Aorta (tissue), 5 donors: ENCODE data around the gene FARP1. TPM values are rescaled to one million over a fixed set of nuclear protein-coding genes. Genes with fewer than 3 reads are reported as not detected.

Source experiments
- ATAC-seq: fragments of 200-7000 bp; cut with Tn5 transposase; one replicate; pipeline ENCODE4 v1.9.1; 2022; ENCODE audit warnings: moderate library complexity; ENCODE audit not compliant: low FRiP score
- DNase-seq, 2 donors: peaks; one replicate each; pipeline ENCODE4 v3.0.0-alpha.2; 2020
- H3K27ac ChIP-seq, 2 donors: one replicate each; pipeline ENCODE4 v1.5.1; 2013; ENCODE audit warnings: low read length in 2 of 2, mild to moderate bottlenecking in 2 of 2, moderate library complexity in 2 of 2, control low read depth in 1 of 2, inconsistent platforms in 1 of 2, low read depth in 1 of 2
- H3K27me3 ChIP-seq, 2 donors: one replicate each; pipeline ENCODE4 v1.6.1; 2013; ENCODE audit warnings: control low read depth in 1 of 2, low read length in 1 of 2, mild to moderate bottlenecking in 1 of 2, moderate library complexity in 1 of 2; ENCODE audit not compliant: insufficient read depth in 2 of 2, control insufficient read depth in 1 of 2
- H3K36me3 ChIP-seq, 2 donors: one replicate each; pipeline ENCODE4 v1.6.1; 2013; ENCODE audit warnings: control low read depth in 1 of 2, low read length in 1 of 2, mild to moderate bottlenecking in 1 of 2; ENCODE audit not compliant: insufficient read depth in 2 of 2, control insufficient read depth in 1 of 2
- H3K4me1 ChIP-seq, 2 donors: one replicate each; pipeline ENCODE4 v1.6.1; 2013; ENCODE audit warnings: low read length in 2 of 2, control low read depth in 1 of 2, mild to moderate bottlenecking in 1 of 2, moderate library complexity in 1 of 2; ENCODE audit not compliant: insufficient read depth in 2 of 2, control insufficient read depth in 1 of 2
- H3K4me3 ChIP-seq, 2 donors: one replicate each; pipeline ENCODE4 v1.5.1; 2013; ENCODE audit warnings: low read length in 2 of 2, control low read depth in 1 of 2, mild to moderate bottlenecking in 1 of 2
- H3K9me3 ChIP-seq: one replicate; pipeline ENCODE4 v1.6.1; 2013; ENCODE audit warnings: mild to moderate bottlenecking, low read length; ENCODE audit not compliant: control insufficient read depth
- WGBS, 2 donors: extraction: QIAGEN DNeasy Blood & Tissue Kit; methylation state at CpG; one replicate each; pipeline ENCODE4 v1.1.7; 2013; 5-methylcytosine and 5-hydroxymethylcytosine counted together
- intact Hi-C, 2 donors: fragments of 100-400 bp; cut with DNase I; formaldehyde crosslinking; loops; one replicate each; pipeline versions ENCODE4 v1.14.2 to v1.15.0; 2022
- polyA plus RNA-seq, 2 donors: library from polyadenylated mRNA; stranded (reverse); fragments of 200-250 nt; gene quantifications; one replicate each; pipeline ENCODE4 v1.2.3, GENCODE V29; 2013
- total RNA-seq, 2 donors: library from RNA; stranded (reverse); fragmentation: NEBNext Ultra II Directional; extraction: Animal tissue kit (Norgen Biotek cat#: 25700); gene quantifications; one replicate each; pipeline ENCODE4 v1.2.1, GENCODE V29; 2021
- donor health status: healthy with polysubstance abuse.
- donor health status: Bipolar disorder and iron deficiency.
- donor health status: DM: no; HTN: no; CAD: no.
- donor health status: DM: no; HTN: no; CAD: no.
- donor health status: DM: yes; HTN: yes; CAD: no.

Gene FARP1
- total and polyA plus RNA-seq, 4 donors: 3.3 to 41.7 (median 23.7) TPM

GRCh38 chr13:98487016-98487415, 344.1 kb downstream of the FARP1 start:
- WGBS, 2 donors: 80 to 87% methylated on average over 5 of the region's 5 CpGs
- intact Hi-C loops: no loop called here
- Histone ChIP-seq H3K36me3 (no peaks in the 10 kb centered on the region), H3K9me3 (no peaks in the 10 kb centered on the region), H3K27me3 (no peaks in the 10 kb centered on the region), H3K4me3 (no peak overlapping the region), H3K4me1 (peaks cover 0 to 3% of the 10 kb centered on the region in 2 donors), H3K27ac (no peak overlapping the region)
- no peak for DNase-seq
- no peak for ATAC-seq

DNA sequence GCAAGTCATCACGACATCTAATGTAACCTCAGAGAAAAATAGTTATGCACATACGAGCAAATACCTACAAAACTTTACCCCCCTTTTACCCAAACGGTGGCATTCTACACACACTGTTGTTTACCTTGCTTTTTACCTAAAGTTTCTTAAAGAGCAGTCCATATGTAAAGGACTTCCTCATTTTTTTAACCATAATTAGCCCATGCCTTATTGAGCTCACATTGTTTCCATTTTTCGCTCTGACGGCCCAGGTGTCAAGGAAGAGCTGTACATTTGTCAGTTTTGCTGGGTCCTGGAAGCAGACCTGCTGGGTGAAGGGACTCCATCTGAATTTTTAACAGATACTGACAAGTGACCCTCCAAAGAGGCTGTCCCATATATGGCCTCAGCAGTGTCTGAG, 344.6 kb downstream of the FARP1 start:
- H3K36me3 ChIP-seq: no peaks in the 10 kb centered on the region
- no peaks in the 10 kb centered on the region for H3K27me3 ChIP-seq
- WGBS, 2 donors: 89 to 94% methylated on average over 5 of the region's 5 CpGs
- H3K27ac ChIP-seq: no peak overlapping the region
- no peaks in the 10 kb centered on the region for H3K9me3 ChIP-seq
- peaks cover 0 to 3% of the 10 kb centered on the region in 2 donors for H3K4me1 ChIP-seq
- intact Hi-C loops: no loop called here
- no peak for ATAC-seq
- no peak overlapping the region for H3K4me3 ChIP-seq
- DNase-seq: no peak

DNA sequence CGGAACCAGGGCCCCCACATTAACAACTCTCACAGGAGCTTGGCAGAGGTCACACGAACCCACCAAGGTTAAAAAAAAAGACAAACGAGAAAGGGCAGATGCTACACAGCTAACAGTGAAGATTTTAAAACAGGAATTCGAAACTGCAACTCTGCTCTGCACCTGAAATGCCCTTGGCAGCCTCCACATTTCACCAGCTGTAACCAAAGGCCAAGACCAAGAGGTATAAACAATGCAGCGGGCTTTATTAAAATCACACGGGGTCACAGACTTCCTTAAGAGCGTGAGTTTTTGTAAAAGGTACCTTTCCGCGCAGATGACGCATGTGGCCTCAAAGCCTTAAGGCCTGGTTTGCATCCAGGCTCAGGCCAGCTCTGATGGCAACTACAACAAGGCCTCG, 345.8 kb downstream of the FARP1 start:
- no peaks in the 10 kb centered on the region for H3K27me3 ChIP-seq
- intact Hi-C loops: no loop called here
- 87 to 89% methylated on average over 11 of the region's 11 CpGs for WGBS, 2 donors
- no peaks in the 10 kb centered on the region for H3K4me1 ChIP-seq
- no peak for ATAC-seq
- H3K9me3 ChIP-seq: no peaks in the 10 kb centered on the region
- H3K36me3 ChIP-seq: no peaks in the 10 kb centered on the region
- H3K4me3 ChIP-seq: no peak overlapping the region
- no peak for DNase-seq
- H3K27ac ChIP-seq: no peak overlapping the region

- no peaks in the 10 kb centered on the region for H3K36me3 ChIP-seq
- no peaks in the 10 kb centered on the region for H3K9me3 ChIP-seq
- intact Hi-C loops: no loop called here
- ATAC-seq (no peak), DNase-seq (no peak)
- H3K27me3 ChIP-seq: no peaks in the 10 kb centered on the region
- no peak overlapping the region for H3K27ac ChIP-seq
- no peaks in the 10 kb centered on the region for H3K4me1 ChIP-seq
- no peak overlapping the region for H3K4me3 ChIP-seq
- 94 to 95% methylated on average over 8 of the region's 8 CpGs for WGBS, 2 donors
These were observed 346.7 kb downstream of the FARP1 start for GRCh38 chr13:98489446-98490194.

DNA sequence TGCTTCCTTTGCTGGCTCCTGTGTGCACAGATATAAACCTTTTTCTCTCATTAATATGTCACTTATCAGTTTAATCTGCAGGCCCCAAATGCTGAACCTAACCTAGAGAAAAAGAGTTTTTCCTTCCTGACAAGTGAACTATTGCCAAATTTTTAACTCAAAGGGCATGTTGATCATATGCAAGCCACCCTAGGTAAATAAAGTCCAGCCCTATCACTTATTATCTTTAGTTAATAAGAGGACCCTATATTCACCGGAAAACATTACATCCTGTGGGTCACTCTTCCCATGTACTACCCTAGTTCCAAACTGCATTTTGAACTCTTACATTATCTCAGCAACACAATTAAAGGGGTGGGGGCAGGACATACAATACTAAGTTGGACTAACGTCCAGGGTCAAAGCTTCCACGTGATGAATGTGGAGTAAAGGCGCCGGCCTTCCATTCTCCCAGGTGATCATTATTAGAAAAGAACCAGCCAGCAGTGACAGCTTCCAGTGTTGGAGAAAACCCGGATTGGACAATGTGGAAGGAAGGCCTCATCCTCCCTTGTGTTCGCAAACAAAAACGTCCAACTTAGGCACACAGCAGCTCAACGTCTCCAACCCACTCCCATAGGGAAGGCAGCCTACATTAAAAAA, 347.4 kb downstream of the FARP1 start:
- Histone ChIP-seq H3K4me1 (no peaks in the 10 kb centered on the region), H3K4me3 (no peak overlapping the region), H3K27ac (no peak overlapping the region), H3K9me3 (no peaks in the 10 kb centered on the region), H3K36me3 (no peaks in the 10 kb centered on the region), H3K27me3 (no peaks in the 10 kb centered on the region)
- ATAC-seq: no peak
- intact Hi-C loops: no loop called here
- 88 to 90% methylated on average over 9 of the region's 9 CpGs for WGBS, 2 donors
- DNase-seq: no peak

DNA sequence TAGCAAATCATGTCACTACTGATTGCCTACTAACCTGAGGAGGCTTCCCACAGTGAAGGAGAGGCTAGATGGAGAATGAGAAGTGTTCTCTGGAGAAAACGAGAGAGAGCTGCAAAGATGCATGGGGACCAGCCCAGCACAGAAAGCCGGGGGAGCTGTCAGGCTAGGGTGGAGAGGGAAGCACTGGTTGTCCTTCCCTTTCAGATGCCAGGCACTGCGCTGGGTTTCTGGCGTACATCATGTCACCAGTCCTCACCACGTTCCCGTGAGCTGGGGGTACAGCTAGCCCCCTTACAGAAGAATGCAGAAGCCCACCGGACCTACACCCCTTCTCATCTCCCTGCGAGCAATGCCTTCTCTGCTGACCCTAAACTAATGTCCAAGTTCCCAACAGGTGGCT, 348.0 kb downstream of the FARP1 start:
- DNase-seq (no peak), ATAC-seq (no peak)
- WGBS, 2 donors: 89 to 92% methylated on average over 8 of the region's 8 CpGs
- no peak overlapping the region for H3K27ac ChIP-seq
- intact Hi-C loops: no loop called here
- H3K27me3 ChIP-seq: no peaks in the 10 kb centered on the region
- no peaks in the 10 kb centered on the region for H3K36me3 ChIP-seq
- no peaks in the 10 kb centered on the region for H3K9me3 ChIP-seq
- no peak overlapping the region for H3K4me3 ChIP-seq
- H3K4me1 ChIP-seq: no peaks in the 10 kb centered on the region

DNA sequence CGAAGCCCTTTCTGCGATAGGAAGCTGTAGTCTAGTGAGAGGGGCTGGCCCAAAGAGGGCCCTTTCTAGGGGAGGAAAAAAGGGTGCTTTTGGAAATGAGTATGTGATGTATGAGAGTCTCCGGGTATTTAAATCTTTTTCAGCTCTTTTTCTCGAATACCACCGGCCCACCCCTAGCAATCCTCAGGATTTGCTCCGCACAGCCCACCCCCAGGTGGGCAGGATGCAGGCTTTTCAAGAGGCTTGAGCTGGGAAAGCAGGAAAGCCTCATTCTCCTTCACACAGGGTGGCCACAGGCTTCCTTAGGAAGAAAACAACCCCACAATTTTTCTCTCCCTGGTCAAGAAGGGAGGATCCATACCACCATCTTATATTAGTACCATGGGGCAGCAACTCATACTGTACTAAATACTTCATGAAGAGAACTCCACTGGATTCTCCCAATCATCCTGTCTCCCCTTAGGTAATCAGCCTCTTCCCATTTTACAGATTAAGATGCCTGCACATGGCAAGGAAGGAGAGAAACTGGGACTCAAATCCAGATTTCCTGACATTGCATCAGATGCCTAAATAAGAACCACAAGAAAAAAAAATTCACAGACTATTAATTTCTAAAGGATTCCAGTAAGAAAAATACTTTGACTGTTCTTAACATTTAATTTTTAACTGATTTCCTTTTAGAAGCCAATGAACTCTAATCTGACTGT, 349.6 kb downstream of the FARP1 start:
- Histone ChIP-seq H3K36me3 (no peaks in the 10 kb centered on the region), H3K27ac (no peak overlapping the region), H3K27me3 (no peaks in the 10 kb centered on the region), H3K4me1 (no peaks in the 10 kb centered on the region), H3K4me3 (no peak overlapping the region), H3K9me3 (no peaks in the 10 kb centered on the region)
- DNase-seq (no peak), ATAC-seq (no peak)
- WGBS, 2 donors: 84 to 86% methylated on average over 6 of the region's 6 CpGs
- intact Hi-C loops: no loop called here

DNA sequence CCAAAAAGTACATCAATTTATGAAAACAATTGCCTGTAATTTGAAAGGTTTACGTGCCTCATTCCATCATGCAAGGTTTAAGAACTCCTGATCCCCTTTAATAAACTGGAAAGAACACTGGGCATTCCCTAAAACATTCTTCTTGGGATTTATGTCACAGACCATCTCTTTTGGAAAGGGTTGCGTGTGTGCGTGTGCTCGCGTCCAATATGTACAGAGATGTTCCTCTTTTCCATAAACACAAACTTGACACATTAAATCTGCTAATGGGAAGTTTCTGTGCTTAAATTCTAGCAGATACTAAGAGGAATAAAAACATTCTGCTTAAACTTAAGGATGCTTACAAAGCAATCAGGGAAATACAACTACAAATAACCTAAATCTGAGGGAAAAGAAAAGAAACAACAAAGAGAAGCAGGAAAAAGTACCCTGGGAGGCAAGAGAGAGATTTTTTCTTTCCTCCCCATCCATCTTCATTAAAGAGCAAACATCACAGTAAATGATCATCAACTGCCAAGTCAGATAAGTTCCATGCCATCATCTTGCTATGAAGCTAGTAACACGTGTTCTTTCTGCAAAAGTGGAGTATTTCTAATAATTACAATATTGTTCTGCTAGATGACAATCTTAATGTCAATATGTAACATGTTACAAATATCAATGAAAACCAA, 350.3 kb downstream of the FARP1 start:
- no peaks in the 10 kb centered on the region for H3K36me3 ChIP-seq
- no peaks in the 10 kb centered on the region for H3K4me1 ChIP-seq
- 93 to 96% methylated on average over 6 of the region's 6 CpGs for WGBS, 2 donors
- H3K27ac ChIP-seq: no peak overlapping the region
- no peaks in the 10 kb centered on the region for H3K9me3 ChIP-seq
- intact Hi-C loops: no loop called here
- DNase-seq (no peak), ATAC-seq (no peak)
- no peaks in the 10 kb centered on the region for H3K27me3 ChIP-seq
- H3K4me3 ChIP-seq: no peak overlapping the region
